HG02943 (cell line): ENCODE measurements around the gene CNNM4.

Experiments
- ATAC-seq: cut with Tn5 transposase; IDR thresholded peaks from one replicate; pipeline ENCODE4 v1.9.1; 2021; ENCODE audit warnings: mild to moderate bottlenecking, low read depth, moderate library complexity; ENCODE audit not compliant: unreplicated experiment

Gene CNNM4

GRCh38 chr2:96809216-96809882 is 48.6 kb downstream of the CNNM4 start:
- no peak for ATAC-seq

GRCh38 chr2:96809951-96810782 is 49.5 kb downstream of the CNNM4 start:
- no peak for ATAC-seq

- no peak for ATAC-seq
Measured at GRCh38 chr2:96810783-96811192, 50.1 kb downstream of the CNNM4 start.

- no peak for ATAC-seq
Measured at GRCh38 chr2:96811917-96812316, 51.2 kb downstream of the CNNM4 start.

GRCh38 chr2:96813656-96814055 is 53.0 kb downstream of the CNNM4 start:
- no peak for ATAC-seq

- ATAC-seq, result peak; percentile 24
Measured at GRCh38 chr2:96815326-96816126, 54.8 kb downstream of the CNNM4 start.

GRCh38 chr2:96816127-96816835 is 55.6 kb downstream of the CNNM4 start, which contains the start of gene CNNM3:
Gene CNNM3 (plus strand): TSS chr2:96816268. CDS start chr2:96816278, 10 bp downstream.
- peak; percentile 86 for ATAC-seq

- ATAC-seq, result peak; percentile 0
Measured at GRCh38 chr2:96816836-96817702, 56.4 kb downstream of the CNNM4 start.

- ATAC-seq, result no peak
Measured at GRCh38 chr2:96817882-96818281, 57.2 kb downstream of the CNNM4 start.

GRCh38 chr2:96819128-96819875 is 58.6 kb downstream of the CNNM4 start:
- no peak for ATAC-seq

- ATAC-seq, result no peak
Measured at GRCh38 chr2:96819876-96820511, 59.3 kb downstream of the CNNM4 start.

- ATAC-seq, result no peak
Measured at GRCh38 chr2:96821113-96821675, 60.5 kb downstream of the CNNM4 start.

GRCh38 chr2:96822786-96823185 is 62.1 kb downstream of the CNNM4 start:
- no peak for ATAC-seq

GRCh38 chr2:96823198-96823597 is 62.5 kb downstream of the CNNM4 start:
- no peak for ATAC-seq

GRCh38 chr2:96824079-96824870 is 63.6 kb downstream of the CNNM4 start:
- ATAC-seq, result no peak

- no peak for ATAC-seq
Measured at GRCh38 chr2:96825057-96825456, 64.4 kb downstream of the CNNM4 start.
